Measurements from ENCODE around the gene ID3.

GRCh38 chr1:23527900-23528249 lies 31.4 kb downstream of the ID3 start:
- TF ChIP-seq CTCF (IDR thresholded peaks at IDR 0.05) = no peak
- TF ChIP-seq POLR2AphosphoS5 (IDR thresholded peaks at IDR 0.05) = no peak
- TF ChIP-seq EP300 (IDR thresholded peaks at IDR 0.05) = no peak
- TF ChIP-seq POLR2A (IDR thresholded peaks at IDR 0.05) = no peak
